HFFc6 (cell line): ENCODE measurements around the gene TAPBP. TPM values are rescaled to one million over a fixed set of nuclear protein-coding genes. Genes with fewer than 3 reads are reported as not detected.
A peak's percentile ranks its signal among the peaks of the same experiment; 100 is the strongest.

ENCODE experiments used
- DNase-seq: peaks from one replicate; pipeline ENCODE4 v3.0.0-alpha.2; 2018
- H3K27ac Mint-ChIP-seq: 2 replicates; pipeline ENCODE4 v1.8.0; 2020; ENCODE audit warnings: mild to moderate bottlenecking, mixed read lengths
- H3K27me3 Mint-ChIP-seq: 2 replicates; pipeline ENCODE4 v1.8.0; 2021; ENCODE audit warnings: mild to moderate bottlenecking, moderate library complexity, mixed read lengths; ENCODE audit not compliant: insufficient read depth
- H3K36me3 Mint-ChIP-seq: 2 replicates; pipeline ENCODE4 v1.8.0; 2021; ENCODE audit warnings: low read depth, mixed read lengths
- H3K4me1 Mint-ChIP-seq: 2 replicates; pipeline ENCODE4 v1.8.0; 2020; ENCODE audit warnings: low read depth, mixed read lengths
- H3K4me3 Mint-ChIP-seq: 2 replicates; pipeline ENCODE4 v1.8.0; 2020; ENCODE audit warnings: mild to moderate bottlenecking, moderate library complexity, mixed read lengths
- H3K9me3 Mint-ChIP-seq: 2 replicates; pipeline ENCODE4 v1.8.0; 2020; ENCODE audit warnings: mild to moderate bottlenecking, mixed read lengths
- CTCF ChIP-seq: fragments of 200-600 bp; sonication (generic); IDR thresholded peaks from 2 replicates; pipeline ENCODE4 v1.5.0; 2021; ENCODE audit warnings: antibody characterized with exemption, mild to moderate bottlenecking
- total RNA-seq, 6 experiments: library from RNA; stranded (reverse); fragmentation: NEBNext Ultra II Directional; extraction: Animal tissue kit (Norgen Biotek cat#: 25700); gene quantifications; 2 replicates in 1 of 6; 3 replicates in 5 of 6; pipeline ENCODE4 v1.2.3, GENCODE V29; 2021

TAPBP gene
- total RNA-seq, 6 experiments from 2014 or later, result 88.7 to 118 (median 104) TPM

GRCh38 chr6:33299237-33299944 lies 14.5 kb downstream of the TAPBP start:
- Mint-ChIP-seq H3K9me3 (peaks cover 4% of the 10 kb centered on the region), H3K4me1 (peaks cover 31% of the 10 kb centered on the region), H3K27me3 (peaks cover 17% of the 10 kb centered on the region), H3K4me3 (peak overlapping the region; percentile 99), H3K27ac (peak overlapping the region; percentile 99), H3K36me3 (peaks cover 13% of the 10 kb centered on the region; the same call in 1 of the 2 replicates)
- DNase-seq, result peak; percentile 90
- peak; percentile 87 for TF ChIP-seq CTCF

GRCh38 chr6:33298773-33299236 lies 15.1 kb downstream of the TAPBP start, which contains the start of gene RGL2:
RGL2 (minus strand) TSS chr6:33298942; CDS start chr6:33298610, 332 bp downstream.
- H3K36me3 Mint-ChIP-seq, result peaks cover 13% of the 10 kb centered on the region; the same call in 1 of the 2 replicates
- peak within 1 kb of the TSS; percentile 99 for H3K4me3 Mint-ChIP-seq
- peak within 1 kb of the TSS; percentile 99 for H3K27ac Mint-ChIP-seq
- DNase-seq, result no peak
- peaks cover 17% of the 10 kb centered on the region for H3K27me3 Mint-ChIP-seq
- no peak for TF ChIP-seq CTCF
- H3K9me3 Mint-ChIP-seq, result peaks cover 4% of the 10 kb centered on the region
- peaks cover 31% of the 10 kb centered on the region for H3K4me1 Mint-ChIP-seq

GRCh38 chr6:33297956-33298772 lies 15.7 kb downstream of the TAPBP start:
- Mint-ChIP-seq H3K36me3 (peaks cover 13% of the 10 kb centered on the region; the same call in 1 of the 2 replicates), H3K9me3 (peaks cover 4% of the 10 kb centered on the region), H3K4me1 (peaks cover 31% of the 10 kb centered on the region), H3K4me3 (peak overlapping the region; percentile 99), H3K27ac (peak overlapping the region; percentile 99), H3K27me3 (peaks cover 17% of the 10 kb centered on the region)
- peak; percentile 91 for DNase-seq
- TF ChIP-seq CTCF, result peak; percentile 41

GRCh38 chr6:33297406-33297955 lies 16.4 kb downstream of the TAPBP start:
- Mint-ChIP-seq H3K36me3 (peaks cover 13% of the 10 kb centered on the region; the same call in 1 of the 2 replicates), H3K4me1 (peaks cover 31% of the 10 kb centered on the region), H3K27ac (peak overlapping the region; percentile 99), H3K4me3 (peak overlapping the region; percentile 99), H3K27me3 (peaks cover 17% of the 10 kb centered on the region), H3K9me3 (peaks cover 4% of the 10 kb centered on the region)
- DNase-seq, result no peak
- no peak for TF ChIP-seq CTCF

- no peak for DNase-seq
- Mint-ChIP-seq H3K4me1 (peaks cover 31% of the 10 kb centered on the region), H3K36me3 (peaks cover 13% of the 10 kb centered on the region; the same call in 1 of the 2 replicates), H3K27me3 (peaks cover 17% of the 10 kb centered on the region), H3K4me3 (peak overlapping the region; percentile 99), H3K9me3 (peaks cover 4% of the 10 kb centered on the region), H3K27ac (peak overlapping the region; percentile 99)
- TF ChIP-seq CTCF, result no peak
These were observed 17.0 kb downstream of the TAPBP start for GRCh38 chr6:33296797-33297405.
